SK-N-DZ (cell line): ENCODE results near the gene DTL.

Experiments used
- DNase-seq: peaks from one replicate; pipeline ENCODE4 v3.0.0-alpha.2; 2015; ENCODE audit warnings: low spot score

DTL gene

DNA sequence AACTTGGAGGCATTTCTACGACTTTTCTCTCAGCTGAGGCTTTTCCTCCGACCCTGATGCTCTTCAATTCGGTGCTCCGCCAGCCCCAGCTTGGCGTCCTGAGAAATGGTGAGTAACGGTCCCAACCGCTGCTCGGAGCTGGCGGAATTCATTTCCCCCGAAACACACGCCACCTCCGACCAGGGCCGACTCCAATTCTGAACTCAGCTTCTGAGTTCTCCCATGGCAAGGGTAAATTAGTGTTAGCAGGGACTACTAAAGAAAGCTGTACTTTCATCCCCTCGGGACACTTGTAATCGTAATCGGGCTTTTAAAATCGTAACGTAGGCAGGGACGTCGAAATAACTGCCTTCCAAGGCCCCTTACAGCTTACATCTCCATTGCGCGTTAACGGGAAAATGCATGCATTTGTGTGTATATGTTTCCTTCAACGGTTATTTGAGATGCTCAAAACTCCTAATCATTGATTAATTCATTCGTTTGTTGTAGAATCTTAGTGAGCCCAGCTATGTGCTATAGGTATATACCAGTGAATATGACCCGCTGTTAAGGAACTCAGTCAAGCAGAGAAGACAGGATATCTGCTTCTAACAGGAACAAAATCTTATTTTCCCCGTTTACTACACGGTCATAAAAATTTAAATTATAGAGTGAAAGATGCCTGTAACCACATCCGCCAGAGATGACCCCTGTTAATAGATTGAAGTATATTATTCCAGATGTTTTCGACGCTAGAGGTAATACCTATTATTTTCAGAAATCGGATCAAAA, 472 bp downstream of the DTL start:
- DNase-seq, result no peak

DNA sequence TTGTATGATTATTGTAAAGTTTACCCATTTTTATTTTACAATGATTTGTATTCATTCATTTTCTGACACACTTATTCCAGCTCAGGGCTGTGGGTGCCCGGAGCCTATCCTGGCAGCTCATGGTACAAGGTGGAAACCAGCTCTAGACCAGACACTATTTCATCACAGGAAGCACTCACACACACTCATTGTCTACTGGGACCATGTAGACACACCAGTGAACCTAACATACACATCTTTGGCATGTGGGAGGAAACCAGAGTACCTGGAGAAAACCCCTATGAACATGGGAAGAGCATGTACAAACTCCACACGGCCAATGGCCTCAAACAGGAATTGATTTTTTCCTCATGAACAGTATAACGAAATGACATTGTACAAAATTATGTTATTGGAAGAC, 2.4 kb downstream of the DTL start:
- no peak for DNase-seq

DNA sequence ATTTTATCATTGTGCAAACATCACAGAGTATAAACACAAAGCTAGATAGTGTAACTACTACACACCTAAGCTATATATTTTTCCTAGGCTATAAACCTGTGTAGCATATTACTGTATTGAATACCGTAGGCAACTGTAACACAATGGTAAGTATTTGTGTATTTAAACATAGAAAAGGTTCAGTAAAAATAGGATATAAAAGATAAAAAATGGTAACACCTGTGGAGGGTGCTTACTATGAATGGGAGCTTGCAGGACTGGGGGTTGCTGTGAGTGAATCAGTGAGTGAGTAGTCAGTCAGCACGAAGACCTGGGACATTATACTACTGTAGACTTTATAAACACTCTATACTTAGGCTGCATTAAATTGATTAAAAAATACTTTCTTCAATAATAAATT, 4.1 kb downstream of the DTL start:
- DNase-seq, result no peak

DNA sequence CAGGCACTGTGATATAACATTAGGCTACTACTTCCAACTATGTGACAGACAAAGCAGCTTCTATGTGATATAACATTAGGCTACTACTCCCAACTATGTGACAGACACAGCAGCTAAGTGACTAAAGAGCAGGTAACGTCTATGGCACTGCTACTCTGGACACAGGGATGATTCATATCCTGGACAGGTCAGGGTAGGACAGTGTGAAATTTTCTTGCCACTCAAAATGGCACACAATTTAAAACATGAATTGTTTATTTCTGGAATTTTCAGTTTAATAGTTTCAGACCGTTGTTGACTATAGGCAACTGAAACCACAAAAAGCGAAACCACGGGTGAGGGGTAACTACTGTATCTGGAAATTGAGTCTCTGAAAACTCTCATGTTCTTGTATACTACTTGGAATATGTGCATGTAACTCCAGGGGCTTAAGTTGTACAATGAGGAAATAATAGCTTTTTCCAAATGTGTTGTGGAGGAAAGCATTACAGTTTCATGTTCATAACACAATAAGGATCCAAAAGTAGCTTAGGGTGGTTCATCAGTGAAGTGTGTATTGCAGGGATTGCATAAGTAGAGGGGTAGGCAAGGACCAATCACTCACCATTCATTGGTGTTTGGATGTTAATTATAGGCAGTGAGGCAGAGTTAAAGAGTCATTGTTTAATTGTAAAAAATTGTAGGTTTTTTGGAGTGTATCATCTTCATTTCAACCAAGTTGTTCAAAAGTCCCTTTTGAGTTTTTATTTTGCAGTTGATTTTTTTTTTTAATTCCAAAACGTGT, 5.3 kb downstream of the DTL start:
- no peak for DNase-seq

DNA sequence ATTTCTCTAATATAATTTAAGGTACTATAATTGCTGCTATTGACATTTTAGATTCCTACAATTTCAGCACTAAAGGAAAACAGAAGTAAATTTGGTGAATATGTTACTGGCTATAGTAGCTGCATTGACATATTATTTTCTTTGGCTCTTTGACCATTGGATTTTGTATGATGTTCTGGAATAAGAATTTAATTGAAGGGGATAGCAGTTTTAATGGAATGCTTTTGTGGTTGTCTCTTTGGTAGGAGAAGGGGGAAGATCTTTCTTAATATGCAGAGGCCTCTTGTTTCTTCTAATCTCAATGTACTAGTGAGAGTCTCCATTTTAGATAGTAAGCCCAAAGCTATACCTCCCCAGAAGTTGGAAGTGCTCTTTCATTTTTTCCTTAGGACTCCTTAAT, 6.9 kb downstream of the DTL start:
- no peak for DNase-seq

DNA sequence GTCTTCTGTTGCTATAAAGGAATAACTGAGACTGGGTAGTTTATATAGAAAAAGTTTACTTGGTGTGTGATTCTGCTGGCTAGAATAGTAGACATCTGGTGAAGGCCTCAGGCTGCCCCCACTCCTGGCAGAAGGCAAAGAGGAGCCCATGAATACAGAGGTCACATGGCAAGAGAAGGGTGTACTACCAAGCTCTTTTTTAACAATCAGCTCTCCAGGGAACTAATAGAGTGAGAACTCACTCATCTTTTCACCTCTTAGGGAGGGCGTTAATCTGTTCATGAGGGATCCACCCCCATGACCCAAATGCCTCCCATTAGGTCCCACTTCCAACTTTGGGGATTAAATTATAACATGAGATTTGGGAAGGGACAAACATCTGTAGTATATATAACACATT, 9.3 kb downstream of the DTL start:
- no peak for DNase-seq

DNA sequence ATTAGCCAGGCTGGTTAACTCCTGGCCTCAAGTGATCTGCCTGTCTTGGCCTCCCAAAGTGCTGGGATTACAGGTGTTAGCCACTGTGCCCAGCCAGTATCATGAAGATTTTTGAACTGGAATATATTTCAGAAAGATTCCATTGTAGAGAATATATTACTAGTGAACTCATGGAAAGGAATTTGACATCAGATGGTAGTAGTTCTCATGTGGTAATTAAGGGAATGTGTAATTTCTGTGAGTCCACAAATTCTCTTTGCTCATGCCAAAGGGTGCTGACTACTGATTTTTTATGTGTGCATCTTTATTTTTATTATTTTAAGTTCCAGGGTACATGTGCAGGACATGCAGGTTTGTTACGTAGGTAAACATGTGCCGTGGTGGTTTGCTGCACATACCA, 10.4 kb downstream of the DTL start:
- no peak for DNase-seq

DNA sequence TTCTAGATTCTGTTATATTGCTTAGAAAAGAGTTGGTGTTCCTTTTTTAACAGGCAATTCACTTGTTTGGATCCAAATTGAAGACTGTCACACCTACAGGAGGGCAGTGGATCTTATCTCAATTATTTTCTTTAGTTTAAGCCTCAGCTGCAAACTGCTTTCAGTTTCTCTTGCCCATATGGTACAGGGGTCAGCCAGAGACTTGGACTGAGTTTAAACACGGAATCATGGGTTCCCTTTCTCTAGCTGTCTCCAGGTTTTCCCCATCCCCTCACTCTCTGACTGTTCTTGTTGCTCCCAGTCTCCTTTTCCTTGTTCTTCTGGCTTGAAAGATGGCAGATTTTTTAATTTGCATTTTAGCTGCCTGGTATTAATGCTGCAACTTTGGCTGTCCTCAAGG, 18.4 kb downstream of the DTL start:
- no peak for DNase-seq

DNA sequence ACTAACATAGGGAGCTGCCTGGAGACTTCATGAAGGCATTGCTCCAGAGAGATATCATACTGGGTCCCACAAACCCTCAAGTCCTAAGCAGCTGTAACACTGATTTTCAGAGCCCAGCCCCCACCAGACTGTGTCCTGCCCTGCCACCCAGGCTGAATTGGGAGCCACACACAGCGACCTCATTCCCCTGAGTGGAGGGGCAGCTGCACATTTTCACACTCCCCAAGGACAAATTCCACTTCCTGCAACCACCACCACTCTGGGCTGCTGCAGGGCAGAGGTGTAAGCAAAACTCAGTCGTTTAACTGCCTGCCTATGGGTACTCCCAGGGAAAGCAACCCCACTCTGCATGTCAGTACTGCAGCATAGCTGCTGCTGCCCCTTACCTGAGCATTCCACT, 19.8 kb downstream of the DTL start:
- no peak for DNase-seq

DNA sequence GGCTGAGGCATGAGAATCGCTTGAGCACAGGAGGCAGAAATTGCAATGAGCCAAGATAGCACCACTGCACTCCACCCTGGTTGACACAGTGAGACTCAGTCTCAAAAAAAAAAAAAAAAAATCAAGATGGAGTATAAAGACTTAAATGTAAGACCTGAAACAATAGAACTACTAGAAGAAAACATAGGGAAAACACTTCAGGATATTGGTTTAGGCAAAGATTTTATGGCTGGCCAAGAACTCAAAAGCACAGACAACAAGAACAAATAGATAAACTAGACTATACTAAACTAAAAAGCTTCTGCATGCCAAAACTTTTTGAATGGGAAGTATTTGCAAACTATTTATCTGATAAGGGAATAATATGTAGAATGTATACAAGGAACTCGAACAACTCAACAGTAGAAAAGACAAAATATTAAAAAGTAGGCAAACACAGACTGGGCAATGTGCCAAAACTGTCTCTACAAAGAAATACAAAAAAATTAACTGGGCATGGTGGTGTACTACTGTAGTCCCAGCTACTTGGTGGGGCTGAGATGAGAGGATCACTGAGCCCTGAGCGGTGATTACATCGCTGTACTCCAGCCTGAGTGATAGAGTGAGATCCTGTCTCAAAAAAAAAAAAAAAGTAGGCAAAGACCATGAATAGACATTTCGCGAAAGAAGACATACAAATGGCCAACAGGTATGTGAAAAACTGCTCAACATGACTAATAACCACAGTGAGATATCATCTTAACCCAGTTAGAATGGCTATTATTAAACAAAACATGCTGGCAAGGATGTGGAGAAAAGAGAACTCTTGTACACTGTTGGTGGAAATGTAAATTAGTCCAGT, 25.3 kb downstream of the DTL start:
- no peak for DNase-seq

DNA sequence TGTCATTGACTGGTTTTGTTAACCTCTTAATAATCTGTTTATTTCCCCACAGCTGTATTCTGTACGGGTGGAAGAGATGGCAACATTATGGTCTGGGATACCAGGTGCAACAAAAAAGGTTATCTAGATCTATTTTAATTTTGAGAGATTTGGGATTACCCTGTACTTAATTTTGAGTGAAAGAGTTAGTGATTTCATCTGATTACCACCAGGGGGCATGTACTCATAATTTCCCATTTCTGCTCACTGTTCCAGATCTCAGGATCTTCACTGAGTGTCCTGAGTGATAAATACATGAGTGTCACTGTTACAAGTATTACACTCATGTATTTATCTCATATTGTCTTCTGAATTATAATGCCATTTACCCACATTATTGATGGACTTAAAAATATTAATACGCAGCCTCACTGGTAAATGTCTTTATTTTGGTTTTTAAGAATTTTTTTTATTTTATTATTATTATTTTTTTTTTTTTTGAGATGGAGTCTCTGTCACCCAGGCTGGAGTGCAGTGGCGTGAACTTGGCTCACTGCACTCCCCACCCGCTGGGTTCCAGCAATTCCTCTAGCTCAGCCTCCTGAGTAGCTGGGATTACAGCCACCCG, 27.4 kb downstream of the DTL start:
- peak; percentile 40 for DNase-seq

DNA sequence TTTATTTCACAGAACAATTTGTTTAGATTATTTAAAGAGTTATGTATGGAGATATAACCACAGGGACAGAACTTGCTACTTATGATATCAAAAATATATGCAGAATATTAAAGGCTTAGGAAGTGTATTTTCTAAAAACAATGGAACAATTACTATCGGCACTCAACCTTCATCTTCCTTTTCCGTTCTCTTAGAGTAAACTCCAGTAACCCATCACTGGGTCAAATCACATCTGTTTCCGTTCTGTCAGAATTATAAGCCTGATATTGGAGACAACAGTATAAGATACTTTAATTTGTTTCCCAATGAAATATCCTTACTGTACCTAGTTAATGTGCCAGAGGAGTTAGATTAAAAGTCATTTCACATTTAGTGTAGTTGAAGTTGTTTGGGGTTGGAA, 32.2 kb downstream of the DTL start:
- DNase-seq, result no peak

DNA sequence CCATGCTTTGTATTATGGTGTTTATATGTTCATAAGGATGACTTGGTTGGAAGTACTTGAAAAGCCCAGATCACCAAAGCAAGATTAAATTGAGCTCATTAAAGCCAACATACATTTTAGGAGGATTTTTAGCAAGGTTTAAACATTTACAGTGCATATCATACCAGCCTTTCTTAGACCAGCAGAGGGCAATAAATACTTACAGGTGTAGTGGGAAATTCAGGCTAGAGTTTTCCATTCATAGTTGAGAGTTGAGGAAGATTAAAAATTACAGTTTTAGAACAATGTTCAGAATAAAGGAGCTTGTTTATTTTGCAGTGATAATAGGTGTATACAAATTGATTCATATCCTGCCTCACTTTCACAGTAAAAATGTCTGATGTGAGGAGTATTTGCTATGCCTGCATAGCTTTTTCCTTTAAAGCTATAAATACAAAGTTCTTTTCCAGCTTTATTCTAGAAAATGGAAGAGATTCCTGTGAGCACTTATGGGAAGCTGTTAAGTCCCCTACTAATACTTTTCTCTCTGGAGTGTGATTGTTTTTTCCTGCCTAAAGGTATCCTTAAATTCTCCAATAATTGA, 35.3 kb downstream of the DTL start:
- DNase-seq, result no peak

DNA sequence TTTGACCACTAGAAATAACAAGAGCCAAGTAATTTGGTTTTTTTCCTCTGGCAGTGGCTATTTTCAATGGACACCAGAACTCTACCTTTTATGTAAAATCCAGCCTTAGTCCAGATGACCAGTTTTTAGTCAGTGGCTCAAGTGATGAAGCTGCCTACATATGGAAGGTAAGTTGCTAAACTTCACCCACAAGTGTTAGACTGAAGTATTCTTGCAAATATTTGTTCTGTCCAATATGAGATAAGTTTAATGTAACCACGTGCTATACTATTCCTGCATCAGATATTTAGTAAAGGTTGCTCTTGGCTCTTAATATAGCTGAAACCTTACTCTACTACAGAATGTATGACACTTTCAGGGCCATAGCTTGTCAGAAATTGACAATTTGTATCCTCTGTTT, 36.5 kb downstream of the DTL start:
- no peak for DNase-seq

DNA sequence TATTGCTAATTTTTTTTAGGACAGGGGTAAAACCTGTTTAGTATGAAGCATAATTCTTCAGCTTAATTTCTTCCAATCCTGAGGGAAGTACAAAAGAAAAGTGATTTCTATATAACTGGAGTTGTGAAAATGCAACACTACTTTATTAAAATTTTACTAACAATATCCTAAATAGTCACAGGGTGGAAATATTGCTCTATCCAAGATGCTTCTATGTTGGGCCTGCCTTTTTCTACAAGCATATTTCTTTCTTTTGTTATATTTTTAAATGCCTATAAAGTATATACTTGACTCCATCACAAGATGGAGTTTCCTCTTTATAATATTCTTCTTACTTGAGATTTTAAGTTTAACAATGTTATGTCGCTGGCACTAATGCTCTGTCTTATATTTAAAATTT, 37.9 kb downstream of the DTL start:
- no peak for DNase-seq

DNA sequence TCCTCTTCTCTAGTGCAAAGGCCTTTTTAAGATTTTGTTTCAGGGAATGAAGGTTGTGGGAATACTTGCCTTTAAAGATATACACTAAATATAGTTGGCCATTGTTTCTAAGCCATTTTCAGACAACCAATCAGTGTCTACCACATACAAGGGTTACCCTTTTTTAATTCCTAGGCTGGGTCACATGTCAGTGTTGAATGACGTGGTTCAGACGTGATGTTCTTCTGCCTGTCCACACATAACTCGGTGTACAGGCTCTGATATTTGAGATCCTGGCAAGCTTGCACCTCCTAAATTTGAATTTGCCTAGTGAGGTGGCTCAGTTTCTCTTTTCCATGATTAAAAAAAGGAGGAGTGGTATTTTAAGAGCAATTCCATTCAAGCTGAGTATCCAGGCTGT, 38.8 kb downstream of the DTL start:
- DNase-seq, result no peak

DNA sequence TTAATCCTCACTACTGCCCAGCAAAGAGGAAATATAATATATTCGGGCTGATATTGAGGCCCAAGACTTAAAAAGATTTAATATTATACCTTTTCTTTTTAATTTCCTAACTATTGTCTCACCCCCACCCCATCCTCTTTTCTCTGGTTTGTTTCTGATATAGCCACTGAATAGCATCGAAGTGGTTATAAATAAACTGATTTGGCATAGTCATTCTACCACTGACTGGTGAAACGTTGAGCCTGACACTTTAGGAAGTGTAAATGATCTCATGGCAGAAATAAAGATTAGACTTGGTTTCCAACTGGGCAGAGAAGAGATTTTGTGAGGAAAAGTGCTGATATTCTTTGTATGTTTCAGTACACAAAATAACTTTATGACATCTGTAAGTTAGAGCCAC, 39.3 kb downstream of the DTL start:
- DNase-seq, result no peak

DNA sequence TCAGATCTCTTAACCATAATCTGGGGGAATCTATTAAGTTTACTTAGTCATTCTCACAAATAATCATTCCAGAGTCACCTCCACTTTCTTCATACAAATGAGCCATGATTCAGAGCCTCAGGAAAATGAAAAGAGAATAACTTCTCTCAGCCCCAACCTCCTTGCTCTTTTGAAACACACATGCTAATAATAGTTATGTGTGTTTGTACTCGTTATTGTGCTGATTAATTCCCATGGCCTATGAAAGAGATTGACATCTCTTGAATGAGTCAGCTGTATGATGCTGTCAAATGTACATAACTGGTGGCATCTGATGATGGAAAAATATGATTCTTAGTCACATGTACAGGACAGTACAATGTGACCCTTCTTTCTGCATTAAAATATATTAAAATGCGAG, 41.5 kb downstream of the DTL start:
- DNase-seq, result no peak

DNA sequence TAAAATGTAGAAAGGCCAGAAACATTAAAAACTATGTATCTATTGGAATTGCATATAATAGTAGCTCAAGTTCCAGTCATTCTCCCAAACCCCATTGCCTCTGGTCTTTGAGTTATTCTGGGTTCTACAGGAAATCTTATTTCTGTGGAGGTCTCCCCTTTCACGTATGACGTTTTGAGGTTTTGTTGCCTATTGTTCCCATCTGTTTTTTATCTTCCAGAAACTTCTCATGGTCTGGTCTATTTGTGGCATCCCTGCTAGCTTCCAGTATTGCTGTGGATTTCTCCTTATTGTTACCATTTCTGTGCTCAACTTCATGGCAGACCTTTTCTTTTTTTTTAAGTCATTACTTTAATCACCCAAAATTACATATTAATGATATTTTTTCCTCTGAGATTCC, 43.3 kb downstream of the DTL start:
- no peak for DNase-seq

DNA sequence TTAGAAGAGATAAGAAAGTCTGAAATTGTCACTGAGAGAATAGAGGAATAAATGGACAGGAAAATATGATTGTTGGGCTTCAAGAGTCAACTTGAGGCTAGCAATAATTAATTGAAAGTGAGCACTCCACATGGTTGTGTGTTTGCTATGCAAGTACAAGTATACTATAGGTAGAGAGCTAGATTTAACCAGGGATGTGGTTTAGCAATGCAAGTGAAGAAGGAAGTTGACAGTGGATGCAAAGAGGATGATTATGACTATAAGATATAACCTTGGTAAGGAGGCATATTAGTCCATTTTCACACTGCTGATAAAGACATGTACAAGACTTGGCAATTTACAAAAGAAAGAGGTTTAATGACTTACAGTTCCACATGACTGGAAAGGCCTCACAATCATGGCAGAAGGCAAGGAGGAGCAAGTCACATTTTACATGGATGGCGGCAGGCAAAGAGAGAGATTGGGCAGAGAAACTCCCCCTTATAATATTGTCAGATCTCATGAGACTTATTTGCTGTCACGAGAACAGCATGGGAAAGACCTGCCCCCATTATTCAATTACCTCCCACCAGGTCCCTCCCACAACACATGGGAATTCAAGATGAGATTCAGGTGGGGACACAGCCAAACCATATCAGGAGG, 47.3 kb downstream of the DTL start:
- no peak for DNase-seq

DNA sequence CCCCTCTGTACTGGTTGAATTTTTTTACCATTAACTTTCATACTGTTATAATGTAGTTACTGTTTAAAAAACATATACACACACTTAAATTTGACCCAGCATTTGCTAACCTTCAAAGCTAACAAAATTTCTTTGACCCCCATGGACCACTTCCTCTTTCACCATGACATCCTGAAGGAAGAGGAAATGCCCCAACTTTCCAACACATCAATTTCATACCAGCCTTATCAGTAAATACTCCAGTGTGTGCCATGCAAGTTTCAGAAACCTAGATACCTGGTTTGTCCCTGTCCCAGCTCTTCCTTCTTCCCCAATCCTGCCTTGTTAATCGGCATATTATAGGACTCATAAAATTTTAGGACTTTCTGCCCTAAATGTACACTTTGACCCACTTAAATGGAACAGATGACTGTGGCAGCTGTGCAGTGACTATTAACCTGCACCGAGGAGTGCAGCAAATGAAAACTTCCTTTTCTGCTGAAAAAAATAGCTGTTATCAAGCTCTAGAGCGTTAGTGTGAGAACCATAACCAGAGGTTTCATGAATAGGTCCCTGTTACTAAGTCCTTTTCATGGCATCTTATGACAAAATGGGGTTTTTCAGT, 54.1 kb downstream of the DTL start:
- no peak for DNase-seq
